K562 (cell line): Measurements from ENCODE around the gene B3GAT2. TPM values are rescaled to one million over a fixed set of nuclear protein-coding genes. Genes with fewer than 3 reads are reported as not detected.
A peak's percentile ranks its signal among the peaks of the same experiment; 100 is the strongest.

Source experiments
- ATAC-seq: fragments of 200-7000 bp; cut with Tn5 transposase; 3 replicates; pipeline ENCODE4 v1.9.1; 2020; ENCODE audit warnings: moderate library complexity
- BruUV-seq: library from RNA; stranded (reverse); fragments of 400-500 nt; replicated peaks from 2 replicates; lab custom pipeline; 2021; lab: Mats Ljungman, UMichigan
- CTCF ChIA-PET: fragments of 300-600 bp; formaldehyde crosslinking; extraction: SDS; loops from one replicate; lab custom pipeline; 2021; ENCODE audit warnings: low intra/inter-chr PET ratio; lab: Yijun Ruan, JAX
- POLR2A ChIA-PET: fragments of 300-600, 350-650 bp; sonication (Branson Sonifier 250); formaldehyde crosslinking; extraction: SDS; loops from one replicate; lab custom pipeline; 2021; ENCODE audit warnings: antibody characterized with exemption, inconsistent platforms; lab: Yijun Ruan, JAX
- DNase-seq, 4 experiments: peaks; one replicate each; pipeline versions ENCODE4 v3.0.0 to v3.0.0-alpha.2; 2011 to 2018; ENCODE audit warnings: low spot score in 3 of 4, mixed read lengths in 3 of 4; ENCODE audit errors: extremely low read depth in 1 of 4
- FAIRE-seq: peaks from 2 replicates; lab custom pipeline; 2011; peaks lifted over from hg19 to GRCh38; lab: Jason Lieb, UNC
- H2AFZ ChIP-seq: 2 replicates; pipeline ENCODE4 v1.6.0; 2011; ENCODE audit warnings: low read depth, low read length, control low read depth, inconsistent platforms
- H3K27ac ChIP-seq: fragments of 200-600 bp; 3 replicates; pipeline ENCODE4 v1.8.0; 2011; ENCODE audit warnings: low read depth, mild to moderate bottlenecking, control low read depth, inconsistent platforms, low read length, moderate library complexity, mixed read lengths; ENCODE audit errors: extremely low read depth
- H3K27me3 ChIP-seq, 2 experiments: fragments of 300-600 bp in 1 of 2; 2 replicates in 1 of 2; 3 replicates in 1 of 2; pipeline versions ENCODE4 v1.6.0 to v1.8.0; 2011; ENCODE audit warnings: inconsistent platforms in 2 of 2, low read length in 2 of 2, mild to moderate bottlenecking in 1 of 2, mixed read lengths in 1 of 2, moderate library complexity in 1 of 2; ENCODE audit not compliant: control insufficient read depth in 2 of 2, insufficient read depth in 2 of 2
- H3K36me3 ChIP-seq: fragments of 300-600 bp; 3 replicates; pipeline ENCODE4 v1.8.0; 2011; ENCODE audit warnings: mild to moderate bottlenecking, low read length, inconsistent platforms; ENCODE audit not compliant: control insufficient read depth, insufficient read depth
- H3K4me1 ChIP-seq, 2 experiments: fragments of 200-600 bp in 1 of 2; replicated peaks in 1 of 2; 2 replicates in 1 of 2; 3 replicates in 1 of 2; pipeline versions ENCODE4 v1.5.1 to v1.8.0; 2011; ENCODE audit warnings: inconsistent platforms in 2 of 2, low read length in 2 of 2, mild to moderate bottlenecking in 1 of 2, mixed read lengths in 1 of 2, moderate library complexity in 1 of 2; ENCODE audit not compliant: control insufficient read depth in 2 of 2, insufficient read depth in 2 of 2
- H3K4me2 ChIP-seq: 2 replicates; pipeline ENCODE4 v1.6.1; 2011; ENCODE audit warnings: low read length, control low read depth, inconsistent platforms, mixed read lengths; ENCODE audit not compliant: insufficient read depth
- H3K4me3 ChIP-seq: fragments of 200-600 bp; sonication (generic), shearing (Covaris generic); 2 replicates; pipeline ENCODE4 v1.5.1; 2016; ENCODE audit warnings: control low read depth, inconsistent platforms
- H3K79me2 ChIP-seq: fragments of 200-600 bp; 3 replicates; pipeline ENCODE4 v1.8.0; 2011; ENCODE audit warnings: low read length, inconsistent platforms; ENCODE audit not compliant: control insufficient read depth, insufficient read depth
- H3K9ac ChIP-seq, 2 experiments: 2 replicates each; pipeline versions ENCODE4 v1.6.0 to v1.6.1; 2011; ENCODE audit warnings: low read depth in 2 of 2, low read length in 2 of 2, control low read depth in 1 of 2, inconsistent platforms in 1 of 2, mild to moderate bottlenecking in 1 of 2, mixed read lengths in 1 of 2; ENCODE audit not compliant: insufficient read depth in 1 of 2
- H3K9me1 ChIP-seq: one replicate; pipeline ENCODE4 v1.6.0; 2011; ENCODE audit warnings: inconsistent platforms, mild to moderate bottlenecking, low read length, moderate library complexity; ENCODE audit not compliant: control insufficient read depth, insufficient read depth
- H3K9me3 ChIP-seq: replicated peaks from 2 replicates; pipeline ENCODE4 v1.5.1; 2011; ENCODE audit warnings: low read depth, low read length, inconsistent platforms; ENCODE audit not compliant: control insufficient read depth, insufficient read depth
- H4K20me1 ChIP-seq: replicated peaks from 2 replicates; pipeline ENCODE4 v1.6.1; 2011; ENCODE audit warnings: low read length, inconsistent platforms, mixed read lengths; ENCODE audit not compliant: control insufficient read depth, insufficient read depth
- CEBPG ChIP-seq, 3 experiments: fragments of 200-800 bp in 1 of 3; sonication (Bioruptor generic) in 1 of 3; sonication (generic) in 1 of 3; formaldehyde crosslinking in 1 of 3; IDR thresholded peaks in 2 of 3; conservative IDR thresholded peaks in 1 of 3; 2 replicates each; pipeline versions ENCODE4 v1.6.1 to v1.8.0; 2016 to 2022; ENCODE audit warnings: missing compliant biosample characterization in 2 of 3, missing genetic modification characterization in 2 of 3, mild to moderate bottlenecking in 1 of 3, missing genetic modification reagents in 1 of 3
- EGR1 ChIP-seq: fragments of 450-650 bp; conservative IDR thresholded peaks from 2 replicates; pipeline ENCODE4 v1.6.1; 2017; ENCODE audit warnings: mild to moderate bottlenecking
- ELF1 ChIP-seq: fragments of 200-800 bp; sonication (Bioruptor generic); IDR thresholded peaks from 2 replicates; pipeline ENCODE4 v1.6.1; 2016; ENCODE audit warnings: missing genetic modification characterization, missing compliant biosample characterization
- GTF2A2 ChIP-seq: IDR thresholded peaks from 2 replicates; pipeline ENCODE4 v1.6.1; 2016; ENCODE audit warnings: mild to moderate bottlenecking, missing genetic modification characterization, missing compliant biosample characterization
- MAX ChIP-seq: sonication (generic); formaldehyde crosslinking; IDR thresholded peaks from 2 replicates; pipeline ENCODE4 v1.9.0; 2022; ENCODE audit warnings: mild to moderate bottlenecking, missing genetic modification reagents
- MCM7 ChIP-seq, 2 experiments: fragments of 450-650 bp; IDR thresholded peaks; 2 replicates each; pipeline ENCODE4 v1.6.1; 2016 to 2018
- POLR2G ChIP-seq: fragments of 200-400 bp; formaldehyde crosslinking; IDR thresholded peaks from 2 replicates; pipeline ENCODE4 v1.6.1; 2017; ENCODE audit warnings: low read depth, mild to moderate bottlenecking, antibody characterized with exemption, low read length, moderate library complexity
- SMARCC2 ChIP-seq: fragments of 450-650 bp; IDR thresholded peaks from 2 replicates; pipeline ENCODE4 v1.6.1; 2017; ENCODE audit warnings: antibody characterized with exemption, moderate library complexity, mild to moderate bottlenecking, low read depth
- SRF ChIP-seq, 2 experiments: fragments of 250-450, 450-650 bp in 1 of 2; sonication (Bioruptor Pico) in 1 of 2; sonication (generic) in 1 of 2; formaldehyde crosslinking; IDR thresholded peaks; 2 replicates each; pipeline versions ENCODE4 v1.5.0 to v1.5.1; 2020 to 2022; ENCODE audit warnings: mild to moderate bottlenecking in 1 of 2, missing genetic modification reagents in 1 of 2
- ZHX1 ChIP-seq: fragments of 150-350 bp; conservative IDR thresholded peaks from 2 replicates; pipeline ENCODE4 v1.6.1; 2014; ENCODE audit warnings: low read length
- WGBS: fragments of 100-300 bp; shearing (Covaris generic); methylation state at CpG from one replicate; pipeline ENCODE4 v1.1.6; 2016; ENCODE audit warnings: low coverage, mixed read lengths; ENCODE audit not compliant: insufficient coverage; ENCODE audit errors: missing lambda C conversion rate; 5-methylcytosine and 5-hydroxymethylcytosine counted together
- in situ Hi-C: fragments of 300-500 bp; cut with MboI; formaldehyde crosslinking; loops from 4 replicates; pipeline ENCODE4 v1.15.0; 2018; ENCODE audit warnings: inconsistent platforms, mixed read lengths
- intact Hi-C: fragments of 100-400 bp; cut with micrococcal nuclease; formaldehyde crosslinking; loops from 2 replicates; pipeline ENCODE4 v1.14.2; 2022
- polyA plus RNA-seq, 8 experiments: library from polyadenylated mRNA; depleted of rRNA in 4 of 8; stranded (reverse) in 5 of 8; unstranded in 3 of 8; fragments of >200 nt; fragmentation: Nextera tagmentation in 2 of 8; fragmentation: Illumina TruSeq in 1 of 8; extraction: Ambion mirVana in 2 of 8; extraction: Trizol in 1 of 8; gene quantifications; 2 replicates each; pipeline versions ENCODE4 v1.2.1 to v1.2.3, GENCODE V29; 2011 to 2014; ENCODE audit warnings: inconsistent platforms in 1 of 8, missing spikeins in 1 of 8
- total RNA-seq, 7 experiments: library from RNA; depleted of rRNA in 6 of 7; stranded (reverse); fragments of >200 nt in 6 of 7; fragmentation: Illumina TruSeq in 2 of 7; extraction: Trizol in 2 of 7; gene quantifications; 2 replicates each; pipeline versions ENCODE4 v1.2.1 to v1.2.3, GENCODE V29; 2011 to 2021; ENCODE audit warnings: low replicate concordance in 1 of 7

The B3GAT2 gene
- total and polyA plus RNA-seq, 9 of the 15 experiments (the other 6 are each of a cell fraction or from before 2014, with no cell fraction given): 0.01 to 0.43 (median 0.04) TPM; not detected in 4

GRCh38 chr6:70889270-70889669 is 67.6 kb downstream of the B3GAT2 start:
- ATAC-seq (no peak), DNase-seq (peak in 1 of 4 experiments; percentile 6), FAIRE-seq (no peak)
- no peak overlapping the region for H3K4me2 ChIP-seq
- no peaks in the 10 kb centered on the region for H3K79me2 ChIP-seq
- intact Hi-C loops: loop anchor here (10.0 kb wide), 2 partner anchors 126 to 514 kb away; no protein-coding TSS in a partner anchor
- H2AFZ ChIP-seq: no peak overlapping the region
- WGBS: 1% methylated on average over 7 of the region's 7 CpGs
- BruUV-seq: no TSS peak
- H3K36me3 ChIP-seq: no peaks in the 10 kb centered on the region
- H3K4me1 ChIP-seq: no peaks in the 10 kb centered on the region
- H3K27me3 ChIP-seq: peaks cover 5 to 41% of the 10 kb centered on the region in 2 experiments; a peak in 3 of 5 replicates
- no peak overlapping the region for H3K27ac ChIP-seq
- TF ChIP-seq MAX (CRISPR knock-in tag): no peak
- 0 out of 2 replicates have a peak, but pooled peaks have one; percentile 35 for TF ChIP-seq EGR1
- H3K9me3 ChIP-seq: no peaks in the 10 kb centered on the region
- H3K4me3 ChIP-seq: no peak overlapping the region
- H4K20me1 ChIP-seq: no peaks in the 10 kb centered on the region
- H3K9me1 ChIP-seq: no peaks in the 10 kb centered on the region
- ChIA-PET CTCF (no interaction called here), POLR2A (interaction anchor here (0.6 kb wide), 1 partner anchor 354 kb away, joined by 3 read pairs; no protein-coding TSS in a partner anchor)
- no peak overlapping the region for H3K9ac ChIP-seq
- in situ Hi-C loops: loop anchor here (5.0 to 25.0 kb wide), 2 partner anchors 182 to 352 kb away; no protein-coding TSS in a partner anchor

- POLR2A ChIA-PET: no interaction called here
- H3K4me2 ChIP-seq: no peak overlapping the region
- no peak overlapping the region for H3K9ac ChIP-seq
- H3K27ac ChIP-seq: no peak overlapping the region
- H3K27me3 ChIP-seq: peaks cover 3 to 27% of the 10 kb centered on the region in 2 experiments; a peak in 2 of 5 replicates
- BruUV-seq: no TSS peak
- no peak for FAIRE-seq
- H3K79me2 ChIP-seq: no peaks in the 10 kb centered on the region
- H3K36me3 ChIP-seq: no peaks in the 10 kb centered on the region
- H3K9me3 ChIP-seq: no peaks in the 10 kb centered on the region
- in situ Hi-C loops: loop anchor here (5.0 to 25.0 kb wide), 2 partner anchors 179 to 349 kb away; no protein-coding TSS in a partner anchor
- H3K4me1 ChIP-seq: no peaks in the 10 kb centered on the region
- no peak for ATAC-seq
- H2AFZ ChIP-seq: no peak overlapping the region
- CTCF ChIA-PET: no interaction called here
- no peak overlapping the region for H3K4me3 ChIP-seq
- intact Hi-C loops: loop anchor here (10.0 kb wide), 2 partner anchors 128 to 512 kb away; no protein-coding TSS in a partner anchor
- no peaks in the 10 kb centered on the region for H4K20me1 ChIP-seq
- 0% methylated on average over 2 of the region's 2 CpGs for WGBS
- H3K9me1 ChIP-seq: no peaks in the 10 kb centered on the region
- no peak for DNase-seq
- TF ChIP-seq CEBPG (CRISPR knock-in tag; IDR thresholded peaks at IDR 0.05): no peak
- TF ChIP-seq CEBPG (tag; conservative IDR thresholded peaks at IDR 0.05 in 1 of 2, IDR thresholded peaks at IDR 0.05 in 1 of 2): no peak
- no peak for TF ChIP-seq POLR2G
- no peak for TF ChIP-seq SMARCC2
- TF ChIP-seq ZHX1: no peak
- TF ChIP-seq ELF1: no peak
- TF ChIP-seq MCM7 (IDR thresholded peaks at IDR 0.05): no peak
- no peak for TF ChIP-seq SRF (CRISPR knock-in tag; IDR thresholded peaks at IDR 0.05)
- no peak for TF ChIP-seq GTF2A2 (tag)
Measured at GRCh38 chr6:70886661-70887060, 70.2 kb downstream of the B3GAT2 start.
